Ishikawa (cell line): Measurements from ENCODE around the gene ARHGAP9.

Source experiments
- FOXM1 ChIP-seq: IDR thresholded peaks from 2 replicates; pipeline ENCODE4 v1.6.1; 2012; ENCODE audit warnings: low read depth, borderline replicate concordance
- ZBTB7A ChIP-seq: IDR thresholded peaks from 2 replicates; pipeline ENCODE4 v1.6.1; 2012; ENCODE audit warnings: low read depth
- TF ChIP-seq, protein P1 (sequence below): IDR thresholded peaks from 2 replicates; pipeline ENCODE4 v1.6.1; 2012; ENCODE audit warnings: low read depth, mild to moderate bottlenecking

DNA sequence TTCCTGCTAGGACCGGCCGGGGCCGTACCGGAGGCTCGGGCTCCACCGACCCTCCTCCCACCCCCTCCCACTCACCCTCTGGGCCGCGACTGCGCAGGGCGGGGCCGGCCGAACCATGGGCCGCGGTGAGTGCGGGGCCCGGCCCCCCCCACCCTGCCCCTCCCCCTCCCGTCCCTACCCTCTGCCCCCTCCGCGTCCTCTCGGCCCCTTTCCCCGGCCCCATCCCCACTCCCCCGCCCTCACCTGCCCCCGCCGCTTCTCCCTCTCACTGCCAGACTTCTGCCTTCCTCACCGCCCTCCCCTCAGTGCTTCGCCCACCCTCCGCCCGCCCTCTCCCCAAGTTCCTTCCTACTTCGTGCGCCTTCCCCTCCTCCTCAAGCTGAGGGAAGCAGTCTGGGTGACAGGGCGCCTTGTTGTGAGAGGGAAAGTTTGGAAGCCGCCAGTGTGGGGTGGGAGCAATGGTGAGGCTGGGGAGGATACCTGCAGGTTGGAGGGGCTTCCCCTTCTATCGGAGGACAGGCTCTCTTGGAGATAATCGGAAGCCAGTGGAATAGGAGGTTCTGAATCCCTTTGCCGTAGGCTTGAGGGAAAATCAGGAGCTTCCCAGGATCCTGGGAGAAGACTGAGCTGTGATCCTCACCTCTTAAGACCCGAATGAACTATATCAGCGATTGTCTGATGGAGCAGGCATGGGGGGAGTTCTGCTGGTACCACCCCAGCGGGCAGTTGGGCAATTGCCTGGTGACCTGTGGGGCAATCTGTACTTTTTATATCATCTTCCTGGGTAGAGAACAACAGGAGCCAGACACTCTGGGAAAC lies 43.4 kb upstream of the ARHGAP9 start:
- TF ChIP-seq ZBTB7A, result peak; percentile 53; the same call in 1 of the 2 replicates
- no peak for TF ChIP-seq FOXM1
- TF ChIP-seq, protein P1, sequence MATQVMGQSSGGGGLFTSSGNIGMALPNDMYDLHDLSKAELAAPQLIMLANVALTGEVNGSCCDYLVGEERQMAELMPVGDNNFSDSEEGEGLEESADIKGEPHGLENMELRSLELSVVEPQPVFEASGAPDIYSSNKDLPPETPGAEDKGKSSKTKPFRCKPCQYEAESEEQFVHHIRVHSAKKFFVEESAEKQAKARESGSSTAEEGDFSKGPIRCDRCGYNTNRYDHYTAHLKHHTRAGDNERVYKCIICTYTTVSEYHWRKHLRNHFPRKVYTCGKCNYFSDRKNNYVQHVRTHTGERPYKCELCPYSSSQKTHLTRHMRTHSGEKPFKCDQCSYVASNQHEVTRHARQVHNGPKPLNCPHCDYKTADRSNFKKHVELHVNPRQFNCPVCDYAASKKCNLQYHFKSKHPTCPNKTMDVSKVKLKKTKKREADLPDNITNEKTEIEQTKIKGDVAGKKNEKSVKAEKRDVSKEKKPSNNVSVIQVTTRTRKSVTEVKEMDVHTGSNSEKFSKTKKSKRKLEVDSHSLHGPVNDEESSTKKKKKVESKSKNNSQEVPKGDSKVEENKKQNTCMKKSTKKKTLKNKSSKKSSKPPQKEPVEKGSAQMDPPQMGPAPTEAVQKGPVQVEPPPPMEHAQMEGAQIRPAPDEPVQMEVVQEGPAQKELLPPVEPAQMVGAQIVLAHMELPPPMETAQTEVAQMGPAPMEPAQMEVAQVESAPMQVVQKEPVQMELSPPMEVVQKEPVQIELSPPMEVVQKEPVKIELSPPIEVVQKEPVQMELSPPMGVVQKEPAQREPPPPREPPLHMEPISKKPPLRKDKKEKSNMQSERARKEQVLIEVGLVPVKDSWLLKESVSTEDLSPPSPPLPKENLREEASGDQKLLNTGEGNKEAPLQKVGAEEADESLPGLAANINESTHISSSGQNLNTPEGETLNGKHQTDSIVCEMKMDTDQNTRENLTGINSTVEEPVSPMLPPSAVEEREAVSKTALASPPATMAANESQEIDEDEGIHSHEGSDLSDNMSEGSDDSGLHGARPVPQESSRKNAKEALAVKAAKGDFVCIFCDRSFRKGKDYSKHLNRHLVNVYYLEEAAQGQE, result no peak
